ENCODE results near the gene SLC4A1. TPM values are rescaled to one million over a fixed set of nuclear protein-coding genes. Genes with fewer than 3 reads are reported as not detected.

Gene SLC4A1
- total and polyA plus RNA-seq, 2 experiments from 2014 or later, result not detected

- TF ChIP-seq EZH2phosphoT487 (IDR thresholded peaks at IDR 0.05; ENCODE audit: insufficient read depth, low read depth) (no peak), EZH2 (IDR thresholded peaks at IDR 0.05; ENCODE audit: insufficient read depth, poor library complexity, severe bottlenecking) (no peak)
- H3K9me2 ChIP-seq (ENCODE audit: insufficient read depth), result no peaks in the 10 kb centered on the region
- peaks cover 16% of the 10 kb centered on the region for H3K27me3 ChIP-seq (replicated peaks; ENCODE audit: insufficient read depth)
- H3K4me2 ChIP-seq (ENCODE audit: unreplicated experiment), result no peak overlapping the region
- no peak overlapping the region for H3K27ac ChIP-seq
- no peaks in the 10 kb centered on the region for H3F3A ChIP-seq (ENCODE audit: insufficient read depth)
- no peaks in the 10 kb centered on the region for H3K4me1 ChIP-seq (ENCODE audit: insufficient read depth)
- H4K20me1 ChIP-seq (ENCODE audit: insufficient read depth), result no peaks in the 10 kb centered on the region
- no peaks in the 10 kb centered on the region for H3K36me3 ChIP-seq (ENCODE audit: low read depth)
- 12% methylated on average over 10 to 11 of the region's 11 CpGs for WGBS, 2 experiments (ENCODE audit: low coverage in 1 of 2, low lambda C conversion rate in 2 of 2, missing lambda C conversion rate in 2 of 2)
- no peaks in the 10 kb centered on the region for H3K9me3 ChIP-seq (ENCODE audit: low read depth)
- no peak for DNase-seq
- in situ Hi-C loops (cut with MboI), result no loop called here
- H3K4me3 ChIP-seq, result no peak overlapping the region
- H3K9ac ChIP-seq, result no peak overlapping the region
- no peaks in the 10 kb centered on the region for H3K79me2 ChIP-seq (ENCODE audit: insufficient read depth)
- no peak overlapping the region for H2AFZ ChIP-seq
Observed at GRCh38 chr17:44314524-44314868, 46.6 kb upstream of the SLC4A1 start.

- in situ Hi-C loops (cut with MboI), result no loop called here
- WGBS, 2 experiments (ENCODE audit: low coverage in 1 of 2, low lambda C conversion rate in 2 of 2, missing lambda C conversion rate in 2 of 2), result 58% methylated on average over 7 of the region's 7 CpGs
- TF ChIP-seq EZH2 (IDR thresholded peaks at IDR 0.05; ENCODE audit: insufficient read depth, poor library complexity, severe bottlenecking) (no peak), EZH2phosphoT487 (IDR thresholded peaks at IDR 0.05; ENCODE audit: insufficient read depth, low read depth) (no peak)
- no peaks in the 10 kb centered on the region for H3K79me2 ChIP-seq (ENCODE audit: insufficient read depth)
- H3F3A ChIP-seq (ENCODE audit: insufficient read depth), result no peaks in the 10 kb centered on the region
- H3K9me2 ChIP-seq (ENCODE audit: insufficient read depth), result no peaks in the 10 kb centered on the region
- H2AFZ ChIP-seq, result no peak overlapping the region
- H3K9ac ChIP-seq, result no peak overlapping the region
- DNase-seq, result no peak
- H3K27me3 ChIP-seq (replicated peaks; ENCODE audit: insufficient read depth), result peaks cover 16% of the 10 kb centered on the region
- H3K4me1 ChIP-seq (ENCODE audit: insufficient read depth), result no peaks in the 10 kb centered on the region
- H4K20me1 ChIP-seq (ENCODE audit: insufficient read depth), result no peaks in the 10 kb centered on the region
- H3K36me3 ChIP-seq (ENCODE audit: low read depth), result no peaks in the 10 kb centered on the region
- no peak overlapping the region for H3K4me2 ChIP-seq (ENCODE audit: unreplicated experiment)
- no peak overlapping the region for H3K27ac ChIP-seq
- H3K4me3 ChIP-seq, result no peak overlapping the region
- H3K9me3 ChIP-seq (ENCODE audit: low read depth), result no peaks in the 10 kb centered on the region
Observed at GRCh38 chr17:44314031-44314430, 46.1 kb upstream of the SLC4A1 start.

- in situ Hi-C loops (cut with MboI), result no loop called here
- TF ChIP-seq EZH2 (IDR thresholded peaks at IDR 0.05; ENCODE audit: insufficient read depth, poor library complexity, severe bottlenecking), result no peak
- TF ChIP-seq EZH2phosphoT487 (IDR thresholded peaks at IDR 0.05; ENCODE audit: insufficient read depth, low read depth), result no peak
- Histone ChIP-seq H3K9me2 (ENCODE audit: insufficient read depth) (no peaks in the 10 kb centered on the region), H3K9ac (no peak overlapping the region), H3K36me3 (ENCODE audit: low read depth) (no peaks in the 10 kb centered on the region), H4K20me1 (ENCODE audit: insufficient read depth) (no peaks in the 10 kb centered on the region), H3K4me1 (ENCODE audit: insufficient read depth) (no peaks in the 10 kb centered on the region), H3K79me2 (ENCODE audit: insufficient read depth) (no peaks in the 10 kb centered on the region), H3K27me3 (replicated peaks; ENCODE audit: insufficient read depth) (peaks cover 19% of the 10 kb centered on the region), H3K4me3 (no peak overlapping the region), H3K9me3 (ENCODE audit: low read depth) (no peaks in the 10 kb centered on the region), H3K4me2 (ENCODE audit: unreplicated experiment) (no peak overlapping the region), H2AFZ (no peak overlapping the region), H3K27ac (no peak overlapping the region), H3F3A (ENCODE audit: insufficient read depth) (no peaks in the 10 kb centered on the region)
- DNase-seq, result no peak
- 50 to 65% methylated on average over 8 to 17 of the region's 17 CpGs for WGBS, 2 experiments (ENCODE audit: low coverage in 1 of 2, low lambda C conversion rate in 2 of 2, missing lambda C conversion rate in 2 of 2)
Observed at GRCh38 chr17:44312396-44313104, 44.6 kb upstream of the SLC4A1 start.

- in situ Hi-C loops (cut with MboI), result no loop called here
- WGBS, 2 experiments (ENCODE audit: low coverage in 1 of 2, low lambda C conversion rate in 2 of 2, missing lambda C conversion rate in 2 of 2), result 67 to 81% methylated on average over 3 to 5 of the region's 5 CpGs
- Histone ChIP-seq H3K27me3 (replicated peaks; ENCODE audit: insufficient read depth) (peaks cover 27% of the 10 kb centered on the region), H3F3A (ENCODE audit: insufficient read depth) (no peaks in the 10 kb centered on the region), H3K27ac (no peak overlapping the region), H2AFZ (no peak overlapping the region), H3K4me2 (ENCODE audit: unreplicated experiment) (no peak overlapping the region), H3K9me2 (ENCODE audit: insufficient read depth) (no peaks in the 10 kb centered on the region), H3K4me3 (no peak overlapping the region), H3K79me2 (ENCODE audit: insufficient read depth) (no peaks in the 10 kb centered on the region), H3K9me3 (ENCODE audit: low read depth) (no peaks in the 10 kb centered on the region), H3K9ac (no peak overlapping the region), H4K20me1 (ENCODE audit: insufficient read depth) (no peaks in the 10 kb centered on the region), H3K4me1 (ENCODE audit: insufficient read depth) (no peaks in the 10 kb centered on the region), H3K36me3 (ENCODE audit: low read depth) (no peaks in the 10 kb centered on the region)
- TF ChIP-seq EZH2phosphoT487 (IDR thresholded peaks at IDR 0.05; ENCODE audit: insufficient read depth, low read depth) (no peak), EZH2 (IDR thresholded peaks at IDR 0.05; ENCODE audit: insufficient read depth, poor library complexity, severe bottlenecking) (no peak)
- no peak for DNase-seq
Observed at GRCh38 chr17:44311562-44312181, 43.7 kb upstream of the SLC4A1 start.
